ENCODE measurements around the gene PLIN3.

GRCh38 chr19:4913996-4914735 lies 46.7 kb upstream of the PLIN3 start:
- no peak for TF ChIP-seq EZH2 (IDR thresholded peaks at IDR 0.05; ENCODE audit: low read length)
- TF ChIP-seq, protein P1, sequence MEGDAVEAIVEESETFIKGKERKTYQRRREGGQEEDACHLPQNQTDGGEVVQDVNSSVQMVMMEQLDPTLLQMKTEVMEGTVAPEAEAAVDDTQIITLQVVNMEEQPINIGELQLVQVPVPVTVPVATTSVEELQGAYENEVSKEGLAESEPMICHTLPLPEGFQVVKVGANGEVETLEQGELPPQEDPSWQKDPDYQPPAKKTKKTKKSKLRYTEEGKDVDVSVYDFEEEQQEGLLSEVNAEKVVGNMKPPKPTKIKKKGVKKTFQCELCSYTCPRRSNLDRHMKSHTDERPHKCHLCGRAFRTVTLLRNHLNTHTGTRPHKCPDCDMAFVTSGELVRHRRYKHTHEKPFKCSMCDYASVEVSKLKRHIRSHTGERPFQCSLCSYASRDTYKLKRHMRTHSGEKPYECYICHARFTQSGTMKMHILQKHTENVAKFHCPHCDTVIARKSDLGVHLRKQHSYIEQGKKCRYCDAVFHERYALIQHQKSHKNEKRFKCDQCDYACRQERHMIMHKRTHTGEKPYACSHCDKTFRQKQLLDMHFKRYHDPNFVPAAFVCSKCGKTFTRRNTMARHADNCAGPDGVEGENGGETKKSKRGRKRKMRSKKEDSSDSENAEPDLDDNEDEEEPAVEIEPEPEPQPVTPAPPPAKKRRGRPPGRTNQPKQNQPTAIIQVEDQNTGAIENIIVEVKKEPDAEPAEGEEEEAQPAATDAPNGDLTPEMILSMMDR (optimal IDR thresholded peaks at IDR 0.05 in 1 of 3, IDR thresholded peaks at IDR 0.05 in 1 of 3, conservative IDR thresholded peaks at IDR 0.05 in 1 of 3; ENCODE audit: extremely low read depth in 1 of 3, insufficient read depth in 2 of 3, low read length in 3 of 3): no peak

Data from keratinocyte (primary cell).